Ovary (tissue), 3 donors: ENCODE measurements around the gene ERF.

ENCODE experiments used
- CTCF ChIP-seq, 3 donors: fragments of 450-650 bp in 2 of 3; fragments of 200-600 bp in 1 of 3; IDR thresholded peaks; one replicate each; pipeline versions ENCODE4 v1.5.1 to v1.8.0; 2016 to 2022; ENCODE audit warnings: antibody characterized with exemption in 3 of 3, mild to moderate bottlenecking in 1 of 3
- EP300 ChIP-seq: sonication (generic); formaldehyde crosslinking; IDR thresholded peaks from one replicate; pipeline ENCODE4 v1.6.1; 2017; ENCODE audit warnings: antibody characterized with exemption
- donor health status: DM: no; HTN: no; CAD: no.

DNA sequence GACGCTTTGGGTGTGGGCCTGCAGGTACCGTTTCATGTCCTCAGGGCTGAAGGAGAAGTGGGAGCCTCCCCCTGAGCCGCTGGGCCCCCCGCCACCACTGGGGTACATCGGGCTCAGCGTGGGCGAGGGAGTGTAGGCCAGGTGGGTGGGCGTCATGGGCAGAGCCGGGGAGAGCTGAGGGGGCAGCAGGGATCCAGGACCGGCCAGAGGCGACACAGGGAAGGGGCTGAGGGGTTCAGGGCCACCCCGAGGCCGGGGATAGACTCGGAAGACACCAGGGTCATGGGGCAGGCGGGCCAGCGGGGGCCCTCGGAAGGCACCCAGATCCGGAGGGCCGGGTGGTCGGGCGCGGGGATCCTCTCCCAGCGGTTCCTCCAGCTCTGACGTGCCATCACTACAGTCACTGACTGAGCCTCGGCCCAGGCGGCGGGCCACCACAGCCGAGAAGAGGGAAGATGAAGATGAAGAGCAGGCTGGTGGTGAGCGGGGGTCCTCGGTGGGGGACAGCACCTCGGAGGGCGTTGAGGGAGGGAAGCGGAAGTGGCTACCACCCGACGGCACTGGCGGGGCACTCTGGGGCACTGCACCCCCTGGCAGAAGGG lies 5.7 kb downstream of the ERF start:
- TF ChIP-seq CTCF (IDR thresholded peaks at IDR 0.05) (no peak), EP300 (no peak)
